D721Med (cell line): Measurements from ENCODE around the gene SPATA16.

Experiments used
- DNase-seq: peaks from one replicate; pipeline ENCODE4 v3.0.0; 2011; ENCODE audit warnings: low spot score; ENCODE audit not compliant: insufficient read length
- FAIRE-seq: peaks from 2 replicates; lab custom pipeline; 2011; peaks lifted over from hg19 to GRCh38; lab: Jason Lieb, UNC
- CTCF ChIP-seq: IDR thresholded peaks from 2 replicates; pipeline ENCODE4 v1.5.1; 2012; ENCODE audit warnings: mild to moderate bottlenecking, control low read depth; ENCODE audit not compliant: insufficient read depth; ENCODE audit errors: missing control alignments

The SPATA16 gene

DNA sequence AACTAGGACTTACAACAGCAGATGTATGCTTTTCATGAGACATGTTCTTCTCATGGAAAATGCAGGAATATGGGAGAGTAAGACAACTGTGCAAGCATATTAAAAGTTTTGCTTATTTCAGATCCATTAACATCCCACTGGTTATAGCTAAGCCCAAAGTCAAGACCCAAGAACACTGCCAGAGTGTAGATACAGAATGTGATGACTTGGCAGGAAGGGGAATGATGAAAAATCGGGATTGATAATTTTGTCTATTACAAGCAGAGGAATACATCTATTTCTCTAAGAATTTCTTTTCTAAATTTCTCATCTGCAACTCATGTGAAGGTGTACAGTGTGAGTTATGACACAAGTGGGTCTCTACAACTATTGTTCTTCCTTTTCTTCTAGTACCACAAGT is 76.4 kb downstream of the SPATA16 start:
- FAIRE-seq (no peak), DNase-seq (no peak)
- no peak for TF ChIP-seq CTCF

DNA sequence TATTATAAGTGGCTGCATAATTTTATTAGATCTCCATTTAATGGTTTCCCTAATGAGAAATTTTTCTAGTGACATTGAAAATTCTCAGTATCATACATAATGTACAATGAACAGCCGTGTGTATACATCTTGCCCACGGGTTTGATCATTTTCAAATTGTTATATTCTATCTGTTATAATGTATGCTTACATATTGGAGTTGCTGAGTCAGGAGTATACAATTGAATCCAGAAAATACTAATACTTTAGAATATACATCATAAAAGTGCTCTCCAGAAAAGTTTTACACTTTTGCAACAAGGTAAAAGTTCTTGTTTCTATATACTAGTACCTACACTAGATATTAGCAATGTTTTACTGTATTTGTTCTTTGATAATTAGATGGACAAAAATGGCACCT is 82.8 kb downstream of the SPATA16 start:
- TF ChIP-seq CTCF, result no peak
- FAIRE-seq (no peak), DNase-seq (no peak)

- no peak for TF ChIP-seq CTCF
- DNase-seq, result no peak
- FAIRE-seq, result no peak
These were observed 85.7 kb downstream of the SPATA16 start for GRCh38 chr3:173055228-173055933.

GRCh38 chr3:173049360-173049759 is 91.7 kb downstream of the SPATA16 start:
- TF ChIP-seq CTCF, result no peak
- no peak for DNase-seq
- no peak for FAIRE-seq

DNA sequence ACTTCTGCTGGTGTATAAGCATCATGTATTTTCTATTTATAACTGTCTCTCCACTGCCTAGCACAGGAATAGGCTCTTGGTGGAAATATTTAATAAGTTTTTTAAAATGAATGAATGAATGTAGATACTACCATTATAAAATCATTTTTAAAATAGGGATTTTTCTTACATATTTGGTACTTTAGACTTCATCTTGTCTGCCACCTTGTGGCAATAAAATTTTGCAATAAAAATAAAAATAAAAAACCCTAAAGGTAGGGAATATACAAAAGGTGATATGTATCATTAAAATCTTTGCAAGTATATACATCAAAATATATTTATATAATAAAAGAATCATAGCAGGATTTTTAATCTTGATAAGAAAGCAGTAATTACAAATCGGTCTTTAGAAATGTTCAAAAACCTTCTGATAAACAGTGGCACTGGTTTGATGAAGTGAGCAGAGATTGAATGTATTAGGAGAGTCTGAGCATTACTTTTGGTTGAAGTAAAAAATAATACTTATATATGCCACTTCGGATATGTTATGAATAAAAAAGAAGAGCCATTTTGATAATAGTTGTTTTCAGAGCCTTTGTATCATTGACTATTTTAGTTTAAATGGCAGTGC is 95.2 kb downstream of the SPATA16 start:
- FAIRE-seq (no peak), DNase-seq (no peak)
- peak; percentile 24 for TF ChIP-seq CTCF

DNA sequence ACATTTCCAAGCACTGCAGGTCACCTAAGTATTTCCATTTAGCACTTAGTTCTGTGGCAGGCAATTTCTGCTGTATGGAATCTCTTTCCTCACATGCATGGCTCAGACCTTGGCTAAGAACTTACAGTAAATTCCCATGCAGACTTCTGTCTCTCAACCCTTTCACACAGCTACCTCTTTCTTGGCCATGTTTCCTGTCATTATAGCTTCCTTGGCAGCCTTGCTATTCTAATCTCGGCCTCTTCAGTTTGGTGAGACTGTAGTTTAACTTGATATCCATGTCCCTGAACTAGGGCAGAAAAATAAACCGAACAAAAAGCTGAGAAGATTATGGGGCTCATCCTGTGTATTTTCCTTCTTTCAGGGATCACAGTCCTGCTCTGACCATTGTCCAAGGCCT is 96.0 kb downstream of the SPATA16 start:
- TF ChIP-seq CTCF, result no peak
- DNase-seq (no peak), FAIRE-seq (no peak)

GRCh38 chr3:173043757-173044156 is 97.3 kb downstream of the SPATA16 start:
- TF ChIP-seq CTCF, result no peak
- FAIRE-seq (no peak), DNase-seq (no peak)
